GM21737 (cell line): ENCODE results near the gene SPTSSA.
"Not testable (repeated sequence)": the region's sequence is repeated elsewhere in the genome, so short reads cannot be mapped to it uniquely, and the experiment has no call there.

Experiments
- ATAC-seq: cut with Tn5 transposase; IDR thresholded peaks from one replicate; pipeline ENCODE4 v1.9.1; 2021; ENCODE audit warnings: mild to moderate bottlenecking, moderate library complexity; ENCODE audit not compliant: unreplicated experiment

Gene SPTSSA, protein sequence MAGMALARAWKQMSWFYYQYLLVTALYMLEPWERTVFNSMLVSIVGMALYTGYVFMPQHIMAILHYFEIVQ

DNA sequence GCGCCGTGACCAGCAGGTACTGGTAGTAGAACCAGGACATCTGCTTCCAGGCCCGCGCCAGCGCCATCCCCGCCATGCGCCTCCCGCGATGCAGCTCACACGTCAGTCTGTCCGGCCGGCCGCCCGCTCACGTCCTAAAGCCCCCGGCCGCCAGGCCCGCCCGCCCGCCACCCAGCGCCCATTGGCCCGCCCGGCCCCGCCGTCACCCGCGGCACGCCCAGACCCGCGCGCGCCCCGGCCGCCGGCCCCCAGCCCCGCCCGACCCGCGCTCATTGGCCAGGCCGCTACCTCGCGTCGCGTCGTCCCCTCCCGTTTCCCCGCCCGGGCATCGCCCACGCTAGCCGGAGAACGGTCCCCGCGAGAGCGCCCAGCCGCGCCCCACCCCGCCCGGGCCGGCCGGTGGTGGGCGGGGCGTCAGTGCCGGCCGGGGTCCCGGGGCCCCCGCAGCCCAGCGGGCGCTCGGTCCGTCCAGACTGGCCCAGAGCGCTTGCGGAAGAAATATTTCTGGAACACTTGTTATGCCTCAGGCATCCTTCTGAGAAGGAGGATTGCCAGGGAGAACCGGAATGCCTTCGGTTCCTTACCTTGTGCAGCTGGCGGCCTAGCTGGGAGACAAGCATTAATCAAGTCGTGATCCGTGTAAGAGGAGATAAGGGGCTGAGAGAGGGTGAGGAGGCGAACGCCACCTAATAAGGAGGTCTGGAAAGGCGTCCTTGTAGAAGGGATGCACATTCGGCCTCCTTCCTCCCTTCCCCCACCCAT is at the start of gene SPTSSA:
SPTSSA (minus strand) TSS at position 109 of the 762 bp plus-strand sequence; CDS start at position 76, 33 bp downstream.
- peak; percentile 94 for ATAC-seq

DNA sequence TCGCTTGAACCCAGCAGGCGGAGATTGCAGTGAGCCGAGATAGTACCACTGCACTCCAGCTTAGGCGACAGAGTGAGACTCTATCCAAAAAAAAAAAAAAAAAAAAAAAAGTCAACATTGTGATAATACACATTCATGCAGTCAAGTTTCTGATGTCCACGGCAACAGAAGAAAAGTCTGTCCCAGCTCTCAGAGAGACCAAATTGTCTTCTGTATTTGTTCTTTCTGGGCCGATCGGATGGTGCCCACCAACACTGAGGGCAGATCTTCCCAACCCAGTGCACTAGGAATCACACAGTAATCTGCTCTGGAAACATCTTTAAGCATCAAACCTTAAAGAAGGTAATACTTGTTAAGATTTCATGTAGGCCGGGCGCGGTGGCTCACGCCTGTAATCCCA is 45.8 kb upstream of the SPTSSA start:
- no peak for ATAC-seq

DNA sequence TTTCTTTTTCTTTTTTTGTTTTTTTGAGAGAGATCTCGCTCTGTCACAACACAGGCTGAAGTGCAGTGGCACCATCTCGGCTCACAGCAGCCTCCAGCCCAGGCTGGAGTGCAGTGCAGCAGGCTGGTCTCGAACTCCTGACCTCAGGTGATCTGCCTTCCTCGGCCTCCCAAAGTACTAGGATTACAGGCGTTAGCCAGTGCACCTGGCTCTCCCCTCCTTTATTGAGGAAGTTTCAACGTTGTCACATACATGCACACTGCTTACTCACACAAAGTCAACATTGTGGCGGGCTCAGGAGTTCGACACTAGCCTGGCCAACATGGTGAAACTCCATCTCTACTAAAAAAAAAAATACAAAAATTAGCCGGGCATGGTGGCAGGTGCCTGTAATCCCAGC is 45.4 kb upstream of the SPTSSA start:
- no peak for ATAC-seq

DNA sequence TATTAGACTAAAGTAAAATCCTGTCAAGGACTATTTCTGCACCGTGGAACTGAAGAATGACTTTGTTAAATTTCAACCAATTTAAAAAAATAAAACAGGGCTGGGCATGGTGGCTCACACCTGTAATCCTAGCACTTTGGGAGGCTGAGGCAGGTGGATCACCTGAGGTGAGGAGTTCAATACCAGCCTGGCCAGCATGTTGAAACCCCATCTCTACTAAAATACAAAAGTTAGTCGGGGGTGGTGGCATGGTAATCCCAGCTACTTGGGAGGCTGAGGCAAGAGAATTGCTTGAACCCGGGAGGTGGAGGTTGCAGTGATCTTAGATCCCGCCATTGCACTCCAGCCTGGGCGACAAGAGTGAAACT is 43.1 kb upstream of the SPTSSA start:
- ATAC-seq, result not testable (repeated sequence)

DNA sequence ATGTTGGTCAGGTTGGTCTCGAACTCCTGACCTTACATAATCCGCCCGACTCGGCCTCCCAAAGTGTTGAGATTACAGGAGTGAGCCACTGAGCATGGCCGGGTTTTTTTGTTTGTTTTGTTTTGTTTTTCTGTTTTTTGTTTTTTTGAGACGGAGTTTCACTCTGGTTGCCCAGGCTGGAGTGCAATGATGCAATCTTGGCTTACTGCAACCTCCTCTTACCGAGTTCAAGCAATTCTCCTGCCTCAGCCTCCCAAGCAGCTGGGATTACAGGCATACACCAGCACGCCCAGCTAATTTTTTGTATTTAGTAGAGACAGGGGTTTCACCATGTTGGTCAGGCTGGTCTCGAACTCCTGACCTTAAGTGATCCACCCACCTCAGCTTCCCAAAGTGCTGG is 42.0 kb upstream of the SPTSSA start:
- ATAC-seq, result not testable (repeated sequence)

DNA sequence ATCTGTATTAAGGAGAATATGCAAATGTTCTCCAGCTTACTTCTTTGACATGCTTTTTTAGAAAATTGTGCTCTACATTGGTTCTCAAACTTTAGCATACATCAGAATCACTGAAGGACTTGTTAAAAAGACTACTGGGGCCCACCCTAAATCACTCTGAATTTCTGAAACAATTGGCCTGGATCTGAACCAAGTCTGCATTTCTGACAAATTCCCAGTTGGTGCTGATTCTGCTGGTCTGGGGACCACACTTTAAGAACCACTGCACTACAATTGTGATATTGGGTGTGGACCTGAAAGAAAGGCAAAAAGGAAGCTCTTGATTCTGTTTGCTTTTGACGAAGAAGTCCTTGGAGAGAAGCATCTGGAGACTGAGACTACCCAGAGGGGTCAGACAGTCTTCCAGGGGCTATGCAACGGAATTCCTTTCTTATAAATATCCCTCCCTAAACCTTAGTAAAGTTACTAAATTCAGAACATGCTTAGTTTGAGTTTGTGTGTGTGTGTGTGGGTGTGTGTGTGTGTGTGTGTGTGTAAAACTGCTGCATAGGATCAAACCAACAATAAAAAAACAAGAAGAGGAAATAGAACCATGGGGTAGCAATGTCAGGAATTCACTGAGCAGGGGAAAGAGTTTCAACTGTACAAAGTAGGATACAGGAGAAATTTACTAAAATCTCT is 40.6 kb upstream of the SPTSSA start:
- no peak for ATAC-seq

DNA sequence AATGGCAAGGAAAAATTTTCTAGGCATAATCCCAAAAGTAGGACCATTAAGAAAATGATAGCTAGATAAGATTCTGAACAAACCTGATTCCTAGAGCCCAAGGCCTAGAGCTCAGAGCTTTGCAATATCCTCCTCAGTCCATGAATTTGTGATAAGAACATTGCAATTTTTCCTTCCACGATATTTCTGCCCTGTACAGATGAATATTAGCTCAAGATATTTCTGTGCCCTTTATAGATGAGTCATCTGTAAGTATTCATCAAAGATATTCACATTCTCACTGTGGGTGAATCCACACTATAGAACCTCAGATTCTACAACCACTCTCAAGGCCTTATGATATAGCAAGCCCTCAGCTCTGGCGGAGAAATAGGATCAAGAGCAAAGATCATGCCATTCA is 40.0 kb upstream of the SPTSSA start:
- ATAC-seq, result no peak

DNA sequence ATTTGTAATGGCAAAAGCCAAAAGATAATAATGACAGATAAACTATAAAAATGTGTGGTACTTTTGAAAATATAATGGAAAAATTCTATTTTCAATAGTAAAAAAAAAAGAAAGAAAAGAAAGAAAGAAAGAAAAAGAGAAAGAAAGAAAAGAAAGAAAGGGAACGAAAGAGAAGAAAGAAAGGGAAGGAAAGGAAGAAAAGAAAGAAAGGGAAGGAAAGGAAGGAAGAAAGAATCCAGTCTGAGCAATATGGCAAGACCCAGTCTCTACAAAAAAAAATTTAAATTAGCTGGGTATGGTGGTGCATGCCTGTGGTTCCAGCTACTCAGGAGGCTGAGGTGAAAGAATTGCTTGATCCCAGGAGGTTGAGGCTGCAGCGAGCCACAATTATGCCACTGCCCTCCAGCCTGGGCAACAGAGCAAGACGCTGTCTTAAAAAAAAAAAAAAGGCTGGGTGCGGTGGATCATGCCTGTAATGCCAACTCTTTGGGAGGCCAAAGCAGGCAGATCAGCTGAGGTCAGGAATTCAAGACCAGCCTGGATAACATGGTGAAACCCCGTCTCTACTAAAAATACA is 39.1 kb upstream of the SPTSSA start:
- no peak for ATAC-seq

DNA sequence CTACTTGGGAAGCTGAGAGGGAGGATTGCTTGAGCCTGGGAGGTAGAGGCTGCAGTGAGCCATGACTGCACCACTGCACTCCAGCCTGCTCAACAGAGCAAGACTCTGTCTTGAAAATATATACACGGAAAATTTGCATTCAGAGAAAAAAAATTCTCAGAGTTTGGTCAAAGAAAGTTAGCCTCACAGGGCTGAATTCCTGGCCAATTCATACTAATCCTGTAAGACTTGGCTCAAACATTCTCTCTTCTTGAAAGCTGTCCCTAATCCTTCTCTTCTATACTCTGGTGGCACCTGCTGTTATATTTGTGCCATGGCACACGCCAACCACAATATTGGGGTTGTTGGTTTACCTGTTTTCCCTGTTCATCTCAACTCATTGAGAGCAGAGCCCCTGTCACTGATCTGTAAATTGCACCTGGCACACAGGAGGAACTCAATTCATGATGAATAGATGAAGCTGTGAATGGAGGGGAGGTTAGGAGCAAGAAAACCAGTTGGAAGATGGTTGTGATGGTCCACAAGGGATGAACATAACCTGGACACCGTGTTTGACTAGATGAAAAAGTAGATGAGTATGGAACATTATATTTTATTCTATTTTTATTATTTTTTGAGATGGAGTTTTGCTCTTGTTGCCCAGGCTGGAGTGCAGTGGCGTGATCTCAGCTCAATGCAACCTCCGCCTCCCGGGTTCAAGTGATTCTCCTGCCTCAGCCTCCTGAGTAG is 36.8 kb upstream of the SPTSSA start:
- no peak for ATAC-seq

DNA sequence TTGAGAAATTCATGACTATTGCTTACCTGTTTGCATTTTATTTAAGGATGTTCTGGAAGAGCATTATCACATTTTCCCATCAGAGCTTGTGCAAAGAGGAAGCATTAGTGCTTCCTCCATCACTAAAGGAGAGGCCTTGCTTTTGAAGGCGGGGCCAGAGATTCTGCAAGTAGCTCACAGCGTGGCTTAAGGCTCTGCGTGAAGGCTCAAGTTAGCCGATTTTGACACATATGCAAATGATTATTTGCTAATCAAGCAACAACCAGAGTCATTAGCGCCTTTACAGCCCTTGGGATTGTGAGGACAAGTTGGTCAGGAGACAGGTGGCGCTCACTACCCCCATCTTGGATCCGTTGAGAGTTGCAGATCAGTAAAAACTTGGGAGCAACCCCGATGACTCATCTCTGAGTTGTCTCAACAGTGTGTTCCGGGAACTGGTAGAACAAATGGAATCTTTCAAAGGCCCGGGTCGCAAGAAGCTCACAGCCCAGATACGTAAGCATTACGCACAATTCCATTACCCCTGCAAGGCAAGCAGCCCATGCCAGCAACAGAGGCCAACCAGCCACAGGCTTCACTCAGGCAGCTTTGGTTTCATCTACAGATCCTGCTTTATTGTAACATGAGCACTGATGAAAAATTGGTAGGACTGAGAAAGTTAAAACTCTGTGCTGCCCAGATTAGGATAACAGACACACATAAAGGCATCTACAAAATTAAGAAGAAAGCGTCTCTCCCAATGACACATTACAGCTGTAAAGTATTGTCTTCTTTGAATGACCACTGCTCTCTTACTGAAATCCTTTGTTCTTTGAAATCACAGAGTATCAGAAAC is 34.9 kb upstream of the SPTSSA start:
- ATAC-seq, result no peak

DNA sequence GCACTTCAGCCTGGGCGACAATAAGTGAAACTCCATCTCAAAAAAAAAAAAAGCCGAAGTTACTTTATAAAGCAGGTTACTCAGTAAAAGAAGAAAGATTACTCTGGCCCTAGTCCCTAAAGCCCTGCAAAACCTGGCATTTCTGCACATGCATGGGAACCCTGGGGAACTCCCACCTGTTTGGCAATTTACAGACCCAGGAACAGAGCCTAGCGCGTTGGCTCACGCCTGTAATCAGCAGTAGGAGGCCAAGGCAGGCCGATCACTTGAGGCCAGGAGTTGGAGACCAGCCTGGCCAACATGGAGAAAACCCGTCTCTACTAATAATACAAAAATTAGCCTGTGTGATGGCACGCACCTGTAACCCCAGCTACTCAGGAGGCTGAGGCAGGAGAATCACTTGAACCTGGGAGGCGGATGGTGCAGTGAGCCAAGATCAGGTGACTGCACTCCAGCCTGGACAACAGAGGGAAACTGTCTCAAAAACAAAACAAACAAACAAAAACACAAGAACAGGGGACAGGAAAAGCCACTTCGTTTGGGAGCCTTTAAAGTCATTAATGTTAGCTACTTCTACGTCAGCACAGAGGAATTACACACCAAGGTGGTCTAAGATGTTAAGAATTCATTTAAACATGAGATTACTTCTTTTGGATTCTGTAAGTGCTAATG is 34.1 kb upstream of the SPTSSA start:
- no peak for ATAC-seq

DNA sequence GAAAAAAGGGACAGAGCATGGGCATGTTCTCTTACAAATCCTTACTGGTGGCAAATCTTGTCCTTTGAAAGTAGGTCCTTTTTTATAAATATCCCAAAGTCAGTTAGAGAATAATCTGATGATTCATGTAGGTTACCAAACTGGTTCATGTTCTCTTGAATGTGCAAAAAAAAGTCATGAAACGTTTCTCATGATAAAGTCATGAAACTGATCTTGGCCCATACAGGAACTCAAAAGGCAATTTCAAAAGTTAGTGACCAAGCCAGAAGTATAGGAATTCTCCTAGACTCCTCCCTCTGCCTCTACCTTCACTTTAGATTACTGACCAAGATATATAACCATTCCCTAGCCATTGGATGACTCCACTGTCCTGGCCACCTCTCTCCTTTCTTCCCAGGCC is 27.3 kb upstream of the SPTSSA start:
- no peak for ATAC-seq

DNA sequence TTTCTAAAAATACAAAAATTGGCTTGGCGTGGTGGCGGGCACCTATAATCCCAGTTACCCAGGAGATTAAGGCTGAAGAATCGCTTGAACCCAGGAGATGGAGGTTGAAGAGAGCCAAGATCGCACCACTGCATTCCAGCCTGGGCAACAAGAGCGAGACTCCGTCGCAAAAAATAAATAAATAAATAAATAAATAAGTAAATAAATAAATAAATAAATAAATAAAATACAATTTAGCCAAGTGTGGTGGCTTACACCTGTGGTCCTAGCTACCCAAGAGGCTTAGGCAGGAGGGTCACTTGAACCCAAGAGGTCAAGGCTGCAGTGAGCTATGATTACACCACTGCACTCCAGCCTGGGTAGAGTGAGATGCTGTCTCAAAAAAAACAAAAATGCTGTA is 26.5 kb upstream of the SPTSSA start:
- no peak for ATAC-seq

DNA sequence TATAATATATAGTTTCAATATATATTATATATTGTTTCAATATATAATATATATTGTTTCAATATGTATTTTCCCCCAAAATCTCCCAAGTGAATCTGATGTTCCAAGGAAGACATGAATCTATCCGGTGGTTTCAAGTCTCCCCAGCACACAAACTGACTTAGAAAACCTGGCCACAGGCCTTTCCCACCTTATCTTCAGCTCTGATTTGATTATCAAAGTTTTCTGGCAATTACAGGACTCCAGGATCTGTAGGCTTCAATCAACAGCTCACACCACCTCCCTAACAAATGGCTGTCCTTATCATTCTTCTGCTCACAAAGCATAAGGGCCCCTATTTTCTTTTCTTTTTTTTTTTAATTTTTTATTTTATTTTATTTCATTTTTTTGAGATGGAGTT is 22.7 kb upstream of the SPTSSA start:
- ATAC-seq, result no peak

DNA sequence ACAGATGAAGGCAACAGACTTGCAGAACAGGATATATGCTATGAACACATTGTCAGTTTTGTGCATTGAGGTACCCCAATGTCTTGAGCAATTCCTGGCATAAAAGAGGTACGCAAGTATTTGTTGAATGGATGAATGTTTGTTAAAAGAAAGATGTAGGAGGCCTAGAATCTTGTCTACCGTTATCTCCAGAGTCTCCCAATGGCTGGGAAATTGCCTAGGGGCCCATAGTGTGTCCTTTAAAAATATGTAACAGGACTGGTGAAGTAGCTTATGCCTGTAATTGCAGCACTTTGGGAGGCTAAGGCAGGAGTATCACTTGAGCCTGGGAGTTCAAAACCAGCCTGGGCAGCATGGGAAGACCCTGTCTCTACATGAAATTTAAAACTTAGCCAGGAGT is 20.4 kb upstream of the SPTSSA start:
- no peak for ATAC-seq

DNA sequence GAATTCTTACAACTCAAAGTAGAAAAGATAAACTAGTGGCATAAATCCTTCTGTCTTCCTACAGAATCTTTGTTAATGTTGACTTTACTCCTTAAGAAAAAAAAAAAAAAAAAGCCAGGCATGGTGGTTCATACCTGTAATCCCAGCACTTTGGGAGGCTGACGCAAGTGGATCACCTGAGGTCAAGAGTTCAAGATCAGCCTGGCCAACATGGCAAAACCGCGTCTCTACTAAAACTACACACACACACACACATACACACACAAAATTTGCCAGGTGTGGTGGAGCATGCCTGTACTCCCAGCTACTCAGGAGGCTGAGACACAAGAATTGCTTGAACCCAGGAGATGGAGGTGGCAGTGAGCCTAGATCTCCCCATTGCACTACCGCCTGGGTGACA is 17.7 kb upstream of the SPTSSA start:
- ATAC-seq, result no peak

DNA sequence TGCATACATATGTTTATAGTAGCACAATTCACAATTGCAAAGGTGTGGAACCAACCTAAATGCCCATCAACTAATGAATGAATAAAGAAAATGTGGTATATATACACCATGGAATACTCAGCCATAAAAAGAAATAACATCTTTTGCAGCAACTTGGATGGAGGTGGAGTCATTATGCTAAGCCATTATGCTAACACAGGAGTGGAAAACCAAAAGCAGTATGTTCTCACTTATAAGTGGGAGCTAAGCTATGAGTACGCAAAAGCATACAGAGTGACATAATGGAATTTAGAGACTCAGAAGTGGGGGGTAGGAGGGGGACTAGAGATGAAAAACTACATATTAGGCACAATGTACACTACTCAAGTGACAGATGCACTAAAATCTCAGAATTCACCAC is 16.2 kb upstream of the SPTSSA start:
- ATAC-seq, result no peak

DNA sequence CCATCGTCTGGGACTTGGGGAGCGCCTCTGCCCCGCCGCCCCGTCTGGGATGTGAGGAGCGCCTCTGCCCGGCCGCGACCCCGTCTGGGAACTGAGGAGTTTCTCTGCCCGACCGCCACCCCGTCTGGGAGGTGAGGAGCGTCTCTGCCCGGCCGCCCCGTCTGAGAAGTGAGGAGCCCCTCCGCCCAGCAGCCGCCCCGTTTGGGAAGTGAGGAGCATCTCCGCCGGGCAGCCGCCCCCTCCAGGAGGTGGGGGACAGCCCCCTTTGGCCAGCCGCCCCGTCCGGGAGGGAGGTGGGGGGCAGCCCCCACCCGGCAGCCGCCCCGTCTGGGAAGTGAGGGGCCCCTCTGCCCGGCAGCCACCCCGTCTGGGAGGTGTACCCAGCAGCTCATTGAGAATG is 14.0 kb upstream of the SPTSSA start:
- ATAC-seq, result not testable (repeated sequence)

DNA sequence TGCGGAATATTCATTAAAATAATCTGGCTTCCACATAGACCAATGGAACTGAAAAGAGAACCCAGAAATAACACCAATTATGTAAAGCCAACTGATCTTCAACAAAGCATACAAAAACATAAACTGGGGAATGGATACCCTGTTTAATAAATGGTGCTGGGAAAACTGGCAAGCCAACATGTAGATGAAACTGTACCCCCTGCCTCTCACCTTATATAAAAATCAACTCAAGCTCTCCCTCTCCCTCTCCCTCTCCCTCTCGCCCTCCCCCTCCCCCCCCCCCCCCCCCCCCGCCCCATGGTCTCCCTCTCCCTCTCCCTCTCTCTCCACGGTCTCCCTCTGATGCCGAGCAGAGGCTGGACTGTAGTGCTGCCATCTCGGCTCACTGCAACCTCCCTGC is 13.1 kb upstream of the SPTSSA start:
- ATAC-seq, result no peak

DNA sequence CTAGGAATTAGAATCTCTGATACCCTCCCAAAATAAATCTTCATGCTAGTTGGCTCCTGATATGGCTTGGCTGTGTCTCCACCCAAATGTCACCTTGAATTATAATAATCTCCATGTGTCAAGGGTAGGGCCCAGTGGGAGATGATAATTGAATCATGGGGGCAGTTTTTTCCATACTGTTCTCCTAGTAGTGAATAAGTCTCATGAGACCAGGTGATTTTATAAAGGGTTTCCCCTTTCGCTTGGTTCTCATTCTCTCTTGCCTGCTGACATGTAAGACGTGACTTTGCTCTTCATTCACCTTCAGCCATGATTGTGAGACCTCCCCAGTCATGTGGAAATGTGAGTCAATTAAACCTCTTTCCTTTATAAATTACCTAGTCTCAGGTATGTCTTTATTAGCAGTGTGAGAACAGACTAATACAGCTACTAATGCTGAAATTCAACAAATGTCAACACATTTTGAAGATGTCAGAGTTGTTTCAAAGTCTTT is 12.2 kb upstream of the SPTSSA start:
- ATAC-seq, result no peak
